K562 (cell line): Measurements from ENCODE around the gene TMEM123. TPM values are rescaled to one million over a fixed set of nuclear protein-coding genes. Genes with fewer than 3 reads are reported as not detected.

Experiments used
- ARID1B ChIP-seq: fragments of 450-650 bp; IDR thresholded peaks from 2 replicates; pipeline ENCODE4 v1.6.1; 2016; ENCODE audit warnings: antibody characterized with exemption, mild to moderate bottlenecking, inconsistent platforms
- ATF1 ChIP-seq, 2 experiments: fragments of 450-650 bp in 1 of 2; IDR thresholded peaks; 2 replicates each; pipeline ENCODE4 v1.6.1; 2016; ENCODE audit warnings: missing compliant biosample characterization in 1 of 2, missing genetic modification characterization in 1 of 2
- CGGBP1 ChIP-seq: fragments of 250-450 bp; sonication (Bioruptor Pico); IDR thresholded peaks from 2 replicates; pipeline ENCODE4 v1.9.0; 2021; ENCODE audit warnings: mild to moderate bottlenecking
- E2F8 ChIP-seq: fragments of 450-650 bp; IDR thresholded peaks from 2 replicates; pipeline ENCODE4 v1.7.1; 2018; ENCODE audit warnings: mild to moderate bottlenecking, low read depth; ENCODE audit not compliant: partially characterized antibody
- EP400 ChIP-seq: fragments of 450-650 bp; IDR thresholded peaks from 2 replicates; pipeline ENCODE4 v1.6.1; 2017; ENCODE audit warnings: antibody characterized with exemption, mild to moderate bottlenecking, moderate library complexity
- HDAC6 ChIP-seq: IDR thresholded peaks from 2 replicates; pipeline ENCODE4 v1.6.1; 2012; ENCODE audit warnings: low read depth, mild to moderate bottlenecking, control low read depth, inconsistent platforms, low read length, moderate library complexity
- HMGXB4 ChIP-seq: sonication (generic); formaldehyde crosslinking; IDR thresholded peaks from 2 replicates; pipeline ENCODE4 v1.8.1; 2023; ENCODE audit warnings: mild to moderate bottlenecking, missing genetic modification reagents
- JUN ChIP-seq, 2 experiments: sonication (generic) in 1 of 2; formaldehyde crosslinking in 1 of 2; IDR thresholded peaks; 2 replicates each; pipeline versions ENCODE4 v1.6.1 to v1.8.0; 2012 to 2022; ENCODE audit warnings: borderline replicate concordance in 2 of 2, mild to moderate bottlenecking in 2 of 2, improper control_type of control experiment in 1 of 2, low read depth in 1 of 2, low read length in 1 of 2, missing genetic modification reagents in 1 of 2
- MTF1 ChIP-seq: fragments of 250-450 bp; sonication (Bioruptor Pico); IDR thresholded peaks from 2 replicates; pipeline ENCODE4 v1.9.0; 2021; ENCODE audit warnings: moderate library complexity, mild to moderate bottlenecking, inconsistent platforms, borderline replicate concordance
- NKRF ChIP-seq: fragments of 450-650 bp; IDR thresholded peaks from 2 replicates; pipeline ENCODE4 v1.6.1; 2016; ENCODE audit warnings: borderline replicate concordance
- RCOR1 ChIP-seq, 2 experiments: IDR thresholded peaks; 2 replicates each; pipeline ENCODE4 v1.6.1; 2012; ENCODE audit warnings: low read depth in 2 of 2, low read length in 2 of 2, borderline replicate concordance in 1 of 2, improper control_type of control experiment in 1 of 2
- SOX6 ChIP-seq: fragments of 450-650 bp; IDR thresholded peaks from 2 replicates; pipeline ENCODE4 v1.6.1; 2014; ENCODE audit warnings: mild to moderate bottlenecking
- THAP12 ChIP-seq: fragments of 250-450 bp; sonication (Bioruptor Pico); IDR thresholded peaks from 2 replicates; pipeline ENCODE4 v1.9.0; 2021; ENCODE audit warnings: mild to moderate bottlenecking, inconsistent platforms
- ZNF57 ChIP-seq: fragments of 450-650 bp; formaldehyde crosslinking; IDR thresholded peaks from 2 replicates; pipeline ENCODE4 v1.4.0; 2020; ENCODE audit warnings: mild to moderate bottlenecking, moderate library complexity
- ZNF589 ChIP-seq: fragments of 200-800 bp; sonication (Bioruptor generic); IDR thresholded peaks from 2 replicates; pipeline ENCODE4 v1.6.1; 2016; ENCODE audit warnings: low read depth, missing genetic modification characterization, missing compliant biosample characterization
- ZNF764 ChIP-seq: fragments of 250-450 bp; sonication (Bioruptor Pico); IDR thresholded peaks from 2 replicates; pipeline ENCODE4 v1.4.0; 2020; ENCODE audit warnings: low read depth, mild to moderate bottlenecking, moderate library complexity
- ZNF79 ChIP-seq: fragments of 250-450 bp; sonication (Bioruptor Pico); IDR thresholded peaks from 2 replicates; pipeline ENCODE4 v1.4.0; 2020; ENCODE audit warnings: low read depth, mild to moderate bottlenecking, moderate library complexity
- polyA plus RNA-seq, 8 experiments: library from polyadenylated mRNA; depleted of rRNA in 4 of 8; stranded (reverse) in 5 of 8; unstranded in 3 of 8; fragments of >200 nt; fragmentation: Nextera tagmentation in 2 of 8; fragmentation: Illumina TruSeq in 1 of 8; extraction: Ambion mirVana in 2 of 8; extraction: Trizol in 1 of 8; gene quantifications; 2 replicates each; pipeline versions ENCODE4 v1.2.1 to v1.2.3, GENCODE V29; 2011 to 2014; ENCODE audit warnings: inconsistent platforms in 1 of 8, missing spikeins in 1 of 8
- total RNA-seq, 7 experiments: library from RNA; depleted of rRNA in 6 of 7; stranded (reverse); fragments of >200 nt in 6 of 7; fragmentation: Illumina TruSeq in 2 of 7; extraction: Trizol in 2 of 7; gene quantifications; 2 replicates each; pipeline versions ENCODE4 v1.2.1 to v1.2.3, GENCODE V29; 2011 to 2021; ENCODE audit warnings: low replicate concordance in 1 of 7

Gene TMEM123
- total and polyA plus RNA-seq, 9 of the 15 experiments (the other 6 are each of a cell fraction or from before 2014, with no cell fraction given): 19.8 to 344 (median 82.4) TPM

GRCh38 chr11:102346748-102347461 lies 105.7 kb downstream of the TMEM123 start, which contains the start of gene BIRC2 (continued):
- TF ChIP-seq ZNF79 (no peak), E2F8 (peak; percentile 77), RCOR1 (IDR thresholded peaks at IDR 0.05; ENCODE audit: borderline replicate concordance in 1 of 2, low read depth in 2 of 2, low read length in 2 of 2) (peak in 1 of 2 experiments; percentile 68; a peak in 1 of 4 replicates), ZNF589 (CRISPR knock-in tag) (peak; percentile 64; the same call in 1 of the 2 replicates), HMGXB4 (CRISPR knock-in tag) (peak; percentile 94), NKRF (peak; percentile 55; the same call in 1 of the 2 replicates), EP400 (peak; percentile 91), ZNF57 (no peak), ZNF764 (CRISPR knock-in tag) (no peak), ARID1B (peak; percentile 34; the same call in 1 of the 2 replicates), CGGBP1 (no peak), THAP12 (CRISPR knock-in tag) (peak; percentile 58), ATF1 (CRISPR knock-in tag; IDR thresholded peaks at IDR 0.05) (peak; percentile 79), ATF1 (tag; IDR thresholded peaks at IDR 0.05) (peak; percentile 99), HDAC6 (0 out of 2 replicates have a peak, but pooled peaks have one; percentile 25), MTF1 (CRISPR knock-in tag) (no peak), JUN (IDR thresholded peaks at IDR 0.05; ENCODE audit: borderline replicate concordance, low read depth, low read length) (peak; percentile 95), JUN (CRISPR knock-in tag; IDR thresholded peaks at IDR 0.05; ENCODE audit: borderline replicate concordance) (peak; percentile 48; the same call in 1 of the 2 replicates), SOX6 (peak; percentile 55)
